K562 (cell line): ENCODE results near the gene NMNAT1. TPM values are rescaled to one million over a fixed set of nuclear protein-coding genes. Genes with fewer than 3 reads are reported as not detected.
A peak's percentile ranks its signal among the peaks of the same experiment; 100 is the strongest.

Experiments used
- BRCA1 ChIP-seq, 2 experiments: fragments of 450-650 bp in 1 of 2; sonication (generic) in 1 of 2; formaldehyde crosslinking in 1 of 2; IDR thresholded peaks; 2 replicates each; pipeline versions ENCODE4 v1.5.0 to v1.6.1; 2017 to 2020; ENCODE audit warnings: mild to moderate bottlenecking in 1 of 2, missing genetic modification reagents in 1 of 2
- CTCF ChIP-seq, 3 experiments: IDR thresholded peaks in 2 of 3; conservative IDR thresholded peaks in 1 of 3; 2 replicates each; pipeline ENCODE4 v1.5.1; 2011 to 2012; ENCODE audit warnings: low read length in 3 of 3, mild to moderate bottlenecking in 3 of 3, control low read depth in 2 of 3, improper control_type of control experiment in 1 of 3, inconsistent platforms in 1 of 3, low read depth in 1 of 3, mixed read lengths in 1 of 3, moderate library complexity in 1 of 3; ENCODE audit not compliant: insufficient read depth in 2 of 3
- E2F5 ChIP-seq: sonication (generic); formaldehyde crosslinking; IDR thresholded peaks from 2 replicates; pipeline ENCODE4 v1.8.0; 2022; ENCODE audit warnings: mild to moderate bottlenecking, missing genetic modification reagents
- HLTF ChIP-seq: fragments of 450-650 bp; IDR thresholded peaks from 2 replicates; pipeline ENCODE4 v1.6.1; 2016
- HMGN3 ChIP-seq: IDR thresholded peaks from 2 replicates; pipeline ENCODE4 v1.6.1; 2011; ENCODE audit warnings: borderline replicate concordance, low read depth, mild to moderate bottlenecking, mixed read lengths, low read length; ENCODE audit not compliant: insufficient read length; ENCODE audit errors: extremely low read depth
- MBD2 ChIP-seq: sonication (generic); IDR thresholded peaks from 2 replicates; pipeline ENCODE4 v1.6.1; 2016; ENCODE audit warnings: low read depth, borderline replicate concordance
- RBM17 ChIP-seq: fragments of 200-400 bp; formaldehyde crosslinking; IDR thresholded peaks from 2 replicates; pipeline ENCODE4 v1.6.1; 2017; ENCODE audit warnings: low read depth, mild to moderate bottlenecking, low read length, borderline replicate concordance
- RERE ChIP-seq: sonication (generic); formaldehyde crosslinking; IDR thresholded peaks from 2 replicates; pipeline ENCODE4 v1.8.0; 2023; ENCODE audit warnings: missing genetic modification reagents, mild to moderate bottlenecking, borderline replicate concordance
- U2AF1 ChIP-seq: fragments of 200-400 bp; formaldehyde crosslinking; optimal IDR thresholded peaks from 2 replicates; pipeline ENCODE3; 2017; ENCODE audit warnings: mild to moderate bottlenecking, low read depth, low read length, moderate library complexity
- ZHX1 ChIP-seq: fragments of 150-350 bp; conservative IDR thresholded peaks from 2 replicates; pipeline ENCODE4 v1.6.1; 2014; ENCODE audit warnings: low read length
- ZNF12 ChIP-seq: sonication (generic); formaldehyde crosslinking; IDR thresholded peaks from 2 replicates; pipeline ENCODE4 v1.4.0; 2020; ENCODE audit warnings: mild to moderate bottlenecking, missing genetic modification reagents
- ZNF239 ChIP-seq: fragments of 250-450 bp; sonication (Bioruptor Pico); IDR thresholded peaks from 2 replicates; pipeline ENCODE4 v1.4.0; 2020; ENCODE audit warnings: mild to moderate bottlenecking
- ZNF324 ChIP-seq: fragments of 250-450 bp; sonication (Bioruptor Pico); IDR thresholded peaks from 2 replicates; pipeline ENCODE4 v1.4.0; 2020; ENCODE audit warnings: mild to moderate bottlenecking
- ZSCAN29 ChIP-seq: fragments of 450-650 bp; IDR thresholded peaks from 2 replicates; pipeline ENCODE4 v1.6.1; 2017
- polyA plus RNA-seq, 8 experiments: library from polyadenylated mRNA; depleted of rRNA in 4 of 8; stranded (reverse) in 5 of 8; unstranded in 3 of 8; fragments of >200 nt; fragmentation: Nextera tagmentation in 2 of 8; fragmentation: Illumina TruSeq in 1 of 8; extraction: Ambion mirVana in 2 of 8; extraction: Trizol in 1 of 8; gene quantifications; 2 replicates each; pipeline versions ENCODE4 v1.2.1 to v1.2.3, GENCODE V29; 2011 to 2014; ENCODE audit warnings: inconsistent platforms in 1 of 8, missing spikeins in 1 of 8
- total RNA-seq, 7 experiments: library from RNA; depleted of rRNA in 6 of 7; stranded (reverse); fragments of >200 nt in 6 of 7; fragmentation: Illumina TruSeq in 2 of 7; extraction: Trizol in 2 of 7; gene quantifications; 2 replicates each; pipeline versions ENCODE4 v1.2.1 to v1.2.3, GENCODE V29; 2011 to 2021; ENCODE audit warnings: low replicate concordance in 1 of 7

The NMNAT1 gene
- total and polyA plus RNA-seq, 9 of the 15 experiments (the other 6 are each of a cell fraction or from before 2014, with no cell fraction given), result 5.1 to 14.6 (median 12.1) TPM

- TF ChIP-seq RERE (CRISPR knock-in tag), result peak; percentile 54; the same call in 1 of the 2 replicates
- TF ChIP-seq CTCF (IDR thresholded peaks at IDR 0.05 in 2 of 3, conservative IDR thresholded peaks at IDR 0.05 in 1 of 3; ENCODE audit: insufficient read depth in 2 of 3, low read depth in 1 of 3, low read length in 3 of 3), result no peak; a peak in 1 of 6 replicates
- peak; percentile 78 for TF ChIP-seq U2AF1
- TF ChIP-seq ZNF12, result no peak
- peak; percentile 95 for TF ChIP-seq MBD2
- no peak for TF ChIP-seq ZNF324 (CRISPR knock-in tag)
- no peak for TF ChIP-seq BRCA1 (IDR thresholded peaks at IDR 0.05)
- TF ChIP-seq BRCA1 (CRISPR knock-in tag; IDR thresholded peaks at IDR 0.05), result no peak
- 0 out of 2 replicates have a peak, but pooled peaks have one; percentile 37 for TF ChIP-seq HLTF
- no peak; the same call in 1 of the 2 replicates for TF ChIP-seq ZSCAN29
- peak; percentile 23; the same call in 1 of the 2 replicates for TF ChIP-seq ZNF239 (CRISPR knock-in tag)
- TF ChIP-seq ZHX1, result no peak
- TF ChIP-seq HMGN3, result peak; percentile 96
- TF ChIP-seq RBM17, result no peak
- TF ChIP-seq E2F5 (CRISPR knock-in tag), result peak; percentile 8; the same call in 1 of the 2 replicates
These were observed at the start of gene NMNAT1, which contains the start of gene LZIC (continued) for GRCh38 chr1:9942939-9943788.
